OCI-LY1 (cell line): ENCODE results near the gene NPB.

Experiments used
- H2AFZ ChIP-seq: fragments of 200-600 bp; sonication (generic), shearing (Covaris generic); 2 replicates; pipeline ENCODE4 v1.6.0; 2014; ENCODE audit warnings: antibody characterized with exemption, mild to moderate bottlenecking, low read length
- H3F3A ChIP-seq: fragments of 200-600 bp; sonication (generic), shearing (Covaris generic); 2 replicates; pipeline ENCODE4 v1.6.0; 2014; ENCODE audit warnings: mild to moderate bottlenecking, antibody characterized with exemption, low read length, moderate library complexity; ENCODE audit not compliant: insufficient read depth
- H3K27ac ChIP-seq: fragments of 200-600 bp; sonication (generic); 2 replicates; pipeline ENCODE4 v1.5.1; 2014; ENCODE audit warnings: low read length, mixed run types, mild to moderate bottlenecking, low read depth; ENCODE audit not compliant: poor library complexity, severe bottlenecking
- H3K27me3 ChIP-seq: fragments of 200-600 bp; sonication (generic); 2 replicates; pipeline ENCODE4 v1.6.0; 2014; ENCODE audit warnings: antibody characterized with exemption, mild to moderate bottlenecking, low read length, moderate library complexity; ENCODE audit not compliant: insufficient read depth
- H3K36me3 ChIP-seq: fragments of 200-600 bp; sonication (generic); 2 replicates; pipeline ENCODE4 v1.6.1; 2014; ENCODE audit warnings: mild to moderate bottlenecking, antibody characterized with exemption, low read length, moderate library complexity, mixed read lengths; ENCODE audit not compliant: insufficient read depth
- H3K4me1 ChIP-seq: fragments of 200-600 bp; sonication (generic); 2 replicates; pipeline ENCODE4 v1.5.1; 2014; ENCODE audit warnings: mild to moderate bottlenecking, low read length, moderate library complexity; ENCODE audit not compliant: insufficient read depth, severe bottlenecking
- H3K4me2 ChIP-seq: fragments of 200-600 bp; sonication (generic), shearing (Covaris generic); 2 replicates; pipeline ENCODE4 v1.6.1; 2014; ENCODE audit warnings: low read length
- H3K4me3 ChIP-seq: fragments of 200-600 bp; sonication (generic); 2 replicates; pipeline ENCODE4 v1.5.1; 2014; ENCODE audit warnings: low read length, low read depth, mild to moderate bottlenecking, mixed read lengths; ENCODE audit not compliant: poor library complexity, severe bottlenecking
- H3K79me2 ChIP-seq: fragments of 200-600 bp; shearing (Covaris generic); 2 replicates; pipeline ENCODE4 v1.6.1; 2016; ENCODE audit warnings: mixed run types, low read length, mixed read lengths; ENCODE audit not compliant: insufficient read depth
- H3K9ac ChIP-seq: fragments of 200-600 bp; sonication (generic), shearing (Covaris generic); 2 replicates; pipeline ENCODE4 v1.6.1; 2014; ENCODE audit warnings: mild to moderate bottlenecking, low read length, mixed read lengths
- H3K9me2 ChIP-seq: fragments of 200-600 bp; sonication (generic), shearing (Covaris generic); 2 replicates; pipeline ENCODE4 v1.6.1; 2014; ENCODE audit warnings: low read depth, mild to moderate bottlenecking, low read length, mixed read lengths
- H3K9me3 ChIP-seq: fragments of 200-600 bp; shearing (Covaris generic); 2 replicates; pipeline ENCODE4 v1.6.1; 2014; ENCODE audit warnings: low read length, mixed read lengths
- H4K20me1 ChIP-seq: fragments of 200-600 bp; sonication (generic), shearing (Covaris generic); 2 replicates; pipeline ENCODE4 v1.6.0; 2016; ENCODE audit warnings: mild to moderate bottlenecking, low read length; ENCODE audit not compliant: insufficient read depth
- CTCF ChIP-seq: fragments of 200-600 bp; sonication (generic), shearing (Covaris generic); IDR thresholded peaks from 2 replicates; pipeline ENCODE4 v1.5.1; 2017; ENCODE audit warnings: mild to moderate bottlenecking, antibody characterized with exemption, low read length, moderate library complexity, mixed read lengths
- EZH2 ChIP-seq: fragments of 200-600 bp; sonication (generic), shearing (Covaris generic); IDR thresholded peaks from 2 replicates; pipeline ENCODE4 v1.8.0; 2017; ENCODE audit warnings: borderline replicate concordance, mixed run types, mild to moderate bottlenecking, antibody characterized with exemption, low read length, moderate library complexity, mixed read lengths

NPB gene

GRCh38 chr17:81863123-81863675 is 38.8 kb upstream of the NPB start:
- Histone ChIP-seq H2AFZ (no peak overlapping the region), H3K36me3 (peaks cover 53% of the 10 kb centered on the region), H4K20me1 (no peaks in the 10 kb centered on the region), H3K79me2 (peaks cover 24% of the 10 kb centered on the region), H3K4me3 (no peak overlapping the region), H3F3A (no peaks in the 10 kb centered on the region), H3K27ac (peak overlapping the region; percentile 36), H3K9me3 (no peaks in the 10 kb centered on the region), H3K4me2 (peak overlapping the region; percentile 22; the same call in 1 of the 2 replicates), H3K4me1 (peaks cover 64% of the 10 kb centered on the region), H3K27me3 (no peaks in the 10 kb centered on the region), H3K9me2 (no peaks in the 10 kb centered on the region), H3K9ac (no peak overlapping the region; the same call in 1 of the 2 replicates)
- no peak for TF ChIP-seq EZH2
- no peak for TF ChIP-seq CTCF

GRCh38 chr17:81863833-81864768 is 37.9 kb upstream of the NPB start:
- no peak overlapping the region for H2AFZ ChIP-seq
- H3K79me2 ChIP-seq: peaks cover 15% of the 10 kb centered on the region
- TF ChIP-seq EZH2 (no peak), CTCF (peak; percentile 38; the same call in 1 of the 2 replicates)
- peak overlapping the region; percentile 36 for H3K27ac ChIP-seq
- no peaks in the 10 kb centered on the region for H3F3A ChIP-seq
- H3K4me1 ChIP-seq: peaks cover 64% of the 10 kb centered on the region
- peaks cover 53% of the 10 kb centered on the region for H3K36me3 ChIP-seq
- H4K20me1 ChIP-seq: no peaks in the 10 kb centered on the region
- H3K9ac ChIP-seq: no peak overlapping the region; the same call in 1 of the 2 replicates
- no peaks in the 10 kb centered on the region for H3K9me2 ChIP-seq
- H3K4me3 ChIP-seq: no peak overlapping the region
- H3K27me3 ChIP-seq: no peaks in the 10 kb centered on the region
- peak overlapping the region; percentile 18; the same call in 1 of the 2 replicates for H3K4me2 ChIP-seq
- no peaks in the 10 kb centered on the region for H3K9me3 ChIP-seq

GRCh38 chr17:81865358-81865732 is 36.7 kb upstream of the NPB start:
- H3K9ac ChIP-seq: no peak overlapping the region; the same call in 1 of the 2 replicates
- peak overlapping the region; percentile 81 for H3K27ac ChIP-seq
- no peaks in the 10 kb centered on the region for H3F3A ChIP-seq

More at GRCh38 chr17:81865358-81865732, 36.7 kb upstream of the NPB start:
- no peaks in the 10 kb centered on the region for H3K9me2 ChIP-seq
- no peaks in the 10 kb centered on the region for H3K9me3 ChIP-seq
- H2AFZ ChIP-seq: no peak overlapping the region
- no peak overlapping the region for H3K4me2 ChIP-seq
- peaks cover 7% of the 10 kb centered on the region; the same call in 1 of the 2 replicates for H3K79me2 ChIP-seq
- peaks cover 63% of the 10 kb centered on the region for H3K36me3 ChIP-seq
- no peak overlapping the region for H3K4me3 ChIP-seq
- H4K20me1 ChIP-seq: no peaks in the 10 kb centered on the region
- TF ChIP-seq EZH2: no peak
- TF ChIP-seq CTCF: no peak
- H3K4me1 ChIP-seq: peaks cover 67% of the 10 kb centered on the region
- H3K27me3 ChIP-seq: no peaks in the 10 kb centered on the region
